ENCODE results near the gene GNA12.

GRCh38 chr7:2806571-2806970, 37.5 kb downstream of the GNA12 start:
- TF ChIP-seq, protein P1, sequence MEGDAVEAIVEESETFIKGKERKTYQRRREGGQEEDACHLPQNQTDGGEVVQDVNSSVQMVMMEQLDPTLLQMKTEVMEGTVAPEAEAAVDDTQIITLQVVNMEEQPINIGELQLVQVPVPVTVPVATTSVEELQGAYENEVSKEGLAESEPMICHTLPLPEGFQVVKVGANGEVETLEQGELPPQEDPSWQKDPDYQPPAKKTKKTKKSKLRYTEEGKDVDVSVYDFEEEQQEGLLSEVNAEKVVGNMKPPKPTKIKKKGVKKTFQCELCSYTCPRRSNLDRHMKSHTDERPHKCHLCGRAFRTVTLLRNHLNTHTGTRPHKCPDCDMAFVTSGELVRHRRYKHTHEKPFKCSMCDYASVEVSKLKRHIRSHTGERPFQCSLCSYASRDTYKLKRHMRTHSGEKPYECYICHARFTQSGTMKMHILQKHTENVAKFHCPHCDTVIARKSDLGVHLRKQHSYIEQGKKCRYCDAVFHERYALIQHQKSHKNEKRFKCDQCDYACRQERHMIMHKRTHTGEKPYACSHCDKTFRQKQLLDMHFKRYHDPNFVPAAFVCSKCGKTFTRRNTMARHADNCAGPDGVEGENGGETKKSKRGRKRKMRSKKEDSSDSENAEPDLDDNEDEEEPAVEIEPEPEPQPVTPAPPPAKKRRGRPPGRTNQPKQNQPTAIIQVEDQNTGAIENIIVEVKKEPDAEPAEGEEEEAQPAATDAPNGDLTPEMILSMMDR (conservative IDR thresholded peaks at IDR 0.05; ENCODE audit: low read depth, low read length), result no peak
- TF ChIP-seq EZH2 (IDR thresholded peaks at IDR 0.05; ENCODE audit: borderline replicate concordance, low read depth, low read length, poor library complexity, severe bottlenecking), result no peak

Data from A673 (cell line).